Stomach (tissue), 4 donors: Measurements from ENCODE around the gene CTNNA1.

Experiments used
- POLR2AphosphoS5 ChIP-seq, 3 donors: sonication (generic); formaldehyde crosslinking; IDR thresholded peaks; one replicate each; pipeline ENCODE4 v1.6.1; 2016; ENCODE audit warnings: antibody characterized with exemption in 3 of 3
- TF ChIP-seq, protein P1 (sequence below), 7 experiments: fragments of 450-650 bp in 4 of 7; fragments of 200-600 bp in 3 of 7; sonication (generic) in 3 of 7; IDR thresholded peaks; one replicate each; pipeline ENCODE4 v1.5.1; 2016 to 2019; ENCODE audit warnings: antibody characterized with exemption in 7 of 7, control low read depth in 2 of 7, mild to moderate bottlenecking in 1 of 7

GRCh38 chr5:138975098-138975847, 222.0 kb downstream of the CTNNA1 start:
- TF ChIP-seq, protein P1, sequence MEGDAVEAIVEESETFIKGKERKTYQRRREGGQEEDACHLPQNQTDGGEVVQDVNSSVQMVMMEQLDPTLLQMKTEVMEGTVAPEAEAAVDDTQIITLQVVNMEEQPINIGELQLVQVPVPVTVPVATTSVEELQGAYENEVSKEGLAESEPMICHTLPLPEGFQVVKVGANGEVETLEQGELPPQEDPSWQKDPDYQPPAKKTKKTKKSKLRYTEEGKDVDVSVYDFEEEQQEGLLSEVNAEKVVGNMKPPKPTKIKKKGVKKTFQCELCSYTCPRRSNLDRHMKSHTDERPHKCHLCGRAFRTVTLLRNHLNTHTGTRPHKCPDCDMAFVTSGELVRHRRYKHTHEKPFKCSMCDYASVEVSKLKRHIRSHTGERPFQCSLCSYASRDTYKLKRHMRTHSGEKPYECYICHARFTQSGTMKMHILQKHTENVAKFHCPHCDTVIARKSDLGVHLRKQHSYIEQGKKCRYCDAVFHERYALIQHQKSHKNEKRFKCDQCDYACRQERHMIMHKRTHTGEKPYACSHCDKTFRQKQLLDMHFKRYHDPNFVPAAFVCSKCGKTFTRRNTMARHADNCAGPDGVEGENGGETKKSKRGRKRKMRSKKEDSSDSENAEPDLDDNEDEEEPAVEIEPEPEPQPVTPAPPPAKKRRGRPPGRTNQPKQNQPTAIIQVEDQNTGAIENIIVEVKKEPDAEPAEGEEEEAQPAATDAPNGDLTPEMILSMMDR (IDR thresholded peaks at IDR 0.05) = no peak
- TF ChIP-seq POLR2AphosphoS5 (IDR thresholded peaks at IDR 0.05) = no peak
